Endodermal cell (in vitro differentiated cells): ENCODE measurements around the gene TTC7B. TPM values are rescaled to one million over a fixed set of nuclear protein-coding genes. Genes with fewer than 3 reads are reported as not detected.

Experiments
- DNase-seq: peaks from one replicate; pipeline ENCODE4 v3.0.0-alpha.2; 2017
- H3K27ac ChIP-seq: 2 replicates; pipeline ENCODE4 v1.5.1; 2013; ENCODE audit warnings: mild to moderate bottlenecking, low read depth, low read length, moderate library complexity
- H3K27me3 ChIP-seq: 2 replicates; pipeline ENCODE4 v1.6.1; 2013; ENCODE audit warnings: mild to moderate bottlenecking, low read length, moderate library complexity; ENCODE audit not compliant: insufficient read depth, control insufficient read depth, poor library complexity, severe bottlenecking
- H3K36me3 ChIP-seq: 2 replicates; pipeline ENCODE4 v1.7.0; 2013; ENCODE audit warnings: mild to moderate bottlenecking, low read length, moderate library complexity; ENCODE audit not compliant: control insufficient read depth, insufficient read depth
- H3K4me1 ChIP-seq: one replicate; pipeline ENCODE4 v1.7.0; 2013; ENCODE audit warnings: low read length; ENCODE audit not compliant: control insufficient read depth, insufficient read depth
- H3K4me3 ChIP-seq: 2 replicates; pipeline ENCODE4 v1.5.1; 2013; ENCODE audit warnings: mild to moderate bottlenecking, low read length, moderate library complexity
- H3K9ac ChIP-seq: 2 replicates; pipeline ENCODE4 v1.6.1; 2013; ENCODE audit warnings: mild to moderate bottlenecking, low read length, moderate library complexity; ENCODE audit not compliant: poor library complexity, severe bottlenecking; ENCODE audit errors: extremely low read depth
- H3K9me3 ChIP-seq: 2 replicates; pipeline ENCODE4 v1.6.1; 2013; ENCODE audit warnings: mild to moderate bottlenecking, low read length, moderate library complexity; ENCODE audit not compliant: control insufficient read depth
- H3K27ac Mint-ChIP-seq: 2 replicates; pipeline ENCODE4 v1.8.0; 2020; ENCODE audit warnings: mixed read lengths
- H3K27me3 Mint-ChIP-seq: 2 replicates; pipeline ENCODE4 v1.8.0; 2021; ENCODE audit warnings: mild to moderate bottlenecking, mixed read lengths; ENCODE audit not compliant: insufficient read depth
- H3K36me3 Mint-ChIP-seq: 2 replicates; pipeline ENCODE4 v1.8.0; 2020; ENCODE audit warnings: low read depth, mixed read lengths
- H3K4me1 Mint-ChIP-seq: 2 replicates; pipeline ENCODE4 v1.8.0; 2020; ENCODE audit warnings: mixed read lengths
- H3K4me3 Mint-ChIP-seq: 2 replicates; pipeline ENCODE4 v1.8.0; 2020; ENCODE audit warnings: mild to moderate bottlenecking, moderate library complexity, mixed read lengths
- H3K9me3 Mint-ChIP-seq: 2 replicates; pipeline ENCODE4 v1.8.0; 2020; ENCODE audit warnings: mild to moderate bottlenecking, mixed read lengths
- WGBS, 2 experiments: methylation state at CpG; one replicate each; pipeline versions ENCODE4 v1.1.5 to v1.1.7; 2013; ENCODE audit warnings: missing lambda C conversion rate in 2 of 2, mixed read lengths in 1 of 2; ENCODE audit not compliant: insufficient coverage in 1 of 2, insufficient read length in 1 of 2; 5-methylcytosine and 5-hydroxymethylcytosine counted together
- total RNA-seq, 2 donors: library from RNA; stranded (reverse); fragmentation: NEBNext Ultra II Directional in 1 of 2; extraction: Animal tissue kit (Norgen Biotek cat#: 25700) in 1 of 2; gene quantifications; 2 replicates in 1 of 2; 3 replicates in 1 of 2; pipeline ENCODE4 v1.2.1, GENCODE V29; 2021
- TF ChIP-seq, protein P1 (sequence below): fragments of 200-600 bp; sonication (generic); conservative IDR thresholded peaks from 2 replicates; pipeline ENCODE4 v1.5.0; 2021; ENCODE audit warnings: antibody characterized with exemption, mild to moderate bottlenecking

The TTC7B gene
- total RNA-seq, 2 donors from 2014 or later: 51.3 to 62.6 TPM

GRCh38 chr14:90617961-90618360 lies 198.3 kb downstream of the TTC7B start:
- Mint-ChIP-seq H3K36me3 (peaks cover 4% of the 10 kb centered on the region), H3K27me3 (no peaks in the 10 kb centered on the region), H3K9me3 (no peaks in the 10 kb centered on the region), H3K27ac (no peak overlapping the region), H3K4me1 (peaks cover 34% of the 10 kb centered on the region), H3K4me3 (no peak overlapping the region)
- TF ChIP-seq, protein P1, sequence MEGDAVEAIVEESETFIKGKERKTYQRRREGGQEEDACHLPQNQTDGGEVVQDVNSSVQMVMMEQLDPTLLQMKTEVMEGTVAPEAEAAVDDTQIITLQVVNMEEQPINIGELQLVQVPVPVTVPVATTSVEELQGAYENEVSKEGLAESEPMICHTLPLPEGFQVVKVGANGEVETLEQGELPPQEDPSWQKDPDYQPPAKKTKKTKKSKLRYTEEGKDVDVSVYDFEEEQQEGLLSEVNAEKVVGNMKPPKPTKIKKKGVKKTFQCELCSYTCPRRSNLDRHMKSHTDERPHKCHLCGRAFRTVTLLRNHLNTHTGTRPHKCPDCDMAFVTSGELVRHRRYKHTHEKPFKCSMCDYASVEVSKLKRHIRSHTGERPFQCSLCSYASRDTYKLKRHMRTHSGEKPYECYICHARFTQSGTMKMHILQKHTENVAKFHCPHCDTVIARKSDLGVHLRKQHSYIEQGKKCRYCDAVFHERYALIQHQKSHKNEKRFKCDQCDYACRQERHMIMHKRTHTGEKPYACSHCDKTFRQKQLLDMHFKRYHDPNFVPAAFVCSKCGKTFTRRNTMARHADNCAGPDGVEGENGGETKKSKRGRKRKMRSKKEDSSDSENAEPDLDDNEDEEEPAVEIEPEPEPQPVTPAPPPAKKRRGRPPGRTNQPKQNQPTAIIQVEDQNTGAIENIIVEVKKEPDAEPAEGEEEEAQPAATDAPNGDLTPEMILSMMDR: no peak
- DNase-seq: no peak
- no peaks in the 10 kb centered on the region for H3K9me3 ChIP-seq
- H3K27ac ChIP-seq: no peak overlapping the region
- H3K9ac ChIP-seq: no peak overlapping the region
- no peak overlapping the region for H3K4me3 ChIP-seq
- no peaks in the 10 kb centered on the region for H3K27me3 ChIP-seq
- H3K36me3 ChIP-seq: no peaks in the 10 kb centered on the region
- H3K4me1 ChIP-seq: peaks cover 23% of the 10 kb centered on the region
- WGBS, 2 experiments: 91 to 94% methylated on average over 6 to 7 of the region's 7 CpGs

GRCh38 chr14:90616881-90617280 lies 199.3 kb downstream of the TTC7B start:
- Mint-ChIP-seq H3K4me1 (peaks cover 34% of the 10 kb centered on the region), H3K9me3 (no peaks in the 10 kb centered on the region), H3K36me3 (peaks cover 2% of the 10 kb centered on the region), H3K4me3 (no peak overlapping the region), H3K27ac (no peak overlapping the region), H3K27me3 (no peaks in the 10 kb centered on the region)
- Histone ChIP-seq H3K9ac (no peak overlapping the region), H3K4me1 (peaks cover 23% of the 10 kb centered on the region), H3K27ac (no peak overlapping the region), H3K9me3 (no peaks in the 10 kb centered on the region), H3K27me3 (no peaks in the 10 kb centered on the region), H3K4me3 (no peak overlapping the region), H3K36me3 (no peaks in the 10 kb centered on the region)
- 41 to 51% methylated on average over 6 of the region's 7 CpGs for WGBS, 2 experiments
- TF ChIP-seq, protein P1: no peak
- no peak for DNase-seq

DNA sequence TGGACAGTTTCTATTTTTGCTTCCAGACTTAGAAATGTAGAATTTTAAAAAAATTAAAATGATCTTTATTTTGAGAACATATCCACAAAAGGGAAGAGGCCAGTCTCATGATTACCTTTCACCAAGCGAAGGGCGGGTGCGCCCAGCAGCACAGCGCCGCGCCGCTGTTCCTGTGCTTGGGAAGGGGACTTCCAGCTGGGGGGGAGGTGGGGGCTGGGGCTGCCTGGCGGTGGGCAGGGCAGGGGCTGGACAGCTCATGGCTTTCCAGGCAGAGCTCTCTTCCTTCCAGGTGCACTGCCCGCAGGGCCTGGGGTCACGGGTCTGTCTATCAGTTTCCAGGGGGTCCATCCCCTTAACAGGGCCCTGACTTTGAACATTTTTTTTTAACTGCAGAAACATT lies 199.9 kb downstream of the TTC7B start:
- WGBS, 2 experiments: 30 to 43% methylated on average over 3 to 10 of the region's 10 CpGs
- no peaks in the 10 kb centered on the region for H3K9me3 Mint-ChIP-seq
- Histone ChIP-seq H3K9me3 (no peaks in the 10 kb centered on the region), H3K36me3 (no peaks in the 10 kb centered on the region), H3K4me1 (peaks cover 23% of the 10 kb centered on the region), H3K27ac (peak overlapping the region; percentile 21), H3K27me3 (no peaks in the 10 kb centered on the region), H3K4me3 (no peak overlapping the region), H3K9ac (no peak overlapping the region)
- H3K27ac Mint-ChIP-seq: no peak overlapping the region
- H3K4me1 Mint-ChIP-seq: peaks cover 34% of the 10 kb centered on the region
- H3K4me3 Mint-ChIP-seq: no peak overlapping the region
- H3K36me3 Mint-ChIP-seq: no peaks in the 10 kb centered on the region
- no peaks in the 10 kb centered on the region for H3K27me3 Mint-ChIP-seq
- DNase-seq: no peak
- TF ChIP-seq, protein P1: no peak
